ENCODE measurements around the gene WDR1. TPM values are rescaled to one million over a fixed set of nuclear protein-coding genes. Genes with fewer than 3 reads are reported as not detected.
A peak's percentile ranks its signal among the peaks of the same experiment; 100 is the strongest.

The WDR1 gene
- total and polyA plus RNA-seq, 11 donors: 76.1 to 299 (median 185) TPM

DNA sequence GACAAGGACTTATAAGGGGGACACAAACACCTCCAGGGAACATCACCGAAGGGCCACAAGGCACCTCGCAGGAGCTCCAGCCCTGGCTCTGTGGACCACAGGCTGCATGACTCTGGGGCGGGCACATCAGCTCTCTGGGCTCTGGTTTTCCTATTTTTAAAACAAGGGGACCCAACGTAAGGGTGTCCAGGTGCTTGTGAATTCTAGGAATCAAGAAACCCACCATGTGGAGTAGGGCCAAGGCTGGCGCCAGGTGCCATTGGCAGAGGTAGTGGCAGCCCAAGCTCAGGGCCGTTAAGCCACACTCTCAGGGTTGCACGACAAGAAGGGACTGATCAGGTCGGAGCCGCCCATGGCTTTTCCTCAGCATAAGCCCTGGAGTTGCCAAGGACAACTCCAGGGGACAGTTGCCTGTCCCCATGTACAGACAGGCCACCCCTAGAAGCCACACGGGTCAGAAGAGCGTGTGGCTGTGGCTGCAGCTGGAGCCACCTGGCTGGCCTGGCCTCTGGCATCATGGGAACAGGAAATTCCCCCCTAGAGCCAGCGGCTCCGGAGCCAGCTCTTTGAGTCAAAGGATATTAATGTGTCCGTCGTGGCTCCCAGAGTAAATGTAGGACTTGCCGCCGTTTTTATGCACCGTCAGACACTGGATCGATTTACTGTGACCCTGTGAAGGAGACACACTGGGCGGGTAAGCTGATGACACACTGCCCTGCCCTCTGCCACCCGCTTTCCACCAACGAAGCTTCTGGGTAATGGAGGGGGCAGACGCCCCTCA lies 32.5 kb downstream of the WDR1 start:
- intact Hi-C loops (cut with DNase I): no loop called here
- Histone ChIP-seq H3K27ac (peak overlapping the region in 11 of 12 donors; percentile 4 to 82 (median 51)), H3K36me3 (peaks cover 3 to 100% (median 99%) of the 10 kb centered on the region in 9 donors), H3K9me3 (no peaks in the 10 kb centered on the region), H3K4me1 (peaks cover 0 to 59% (median 35%) of the 10 kb centered on the region in 12 donors), H3K27me3 (no peaks in the 10 kb centered on the region), H3K4me3 (no peak overlapping the region)
- no peak for TF ChIP-seq POLR2A (IDR thresholded peaks at IDR 0.05)
- TF ChIP-seq, protein P1, sequence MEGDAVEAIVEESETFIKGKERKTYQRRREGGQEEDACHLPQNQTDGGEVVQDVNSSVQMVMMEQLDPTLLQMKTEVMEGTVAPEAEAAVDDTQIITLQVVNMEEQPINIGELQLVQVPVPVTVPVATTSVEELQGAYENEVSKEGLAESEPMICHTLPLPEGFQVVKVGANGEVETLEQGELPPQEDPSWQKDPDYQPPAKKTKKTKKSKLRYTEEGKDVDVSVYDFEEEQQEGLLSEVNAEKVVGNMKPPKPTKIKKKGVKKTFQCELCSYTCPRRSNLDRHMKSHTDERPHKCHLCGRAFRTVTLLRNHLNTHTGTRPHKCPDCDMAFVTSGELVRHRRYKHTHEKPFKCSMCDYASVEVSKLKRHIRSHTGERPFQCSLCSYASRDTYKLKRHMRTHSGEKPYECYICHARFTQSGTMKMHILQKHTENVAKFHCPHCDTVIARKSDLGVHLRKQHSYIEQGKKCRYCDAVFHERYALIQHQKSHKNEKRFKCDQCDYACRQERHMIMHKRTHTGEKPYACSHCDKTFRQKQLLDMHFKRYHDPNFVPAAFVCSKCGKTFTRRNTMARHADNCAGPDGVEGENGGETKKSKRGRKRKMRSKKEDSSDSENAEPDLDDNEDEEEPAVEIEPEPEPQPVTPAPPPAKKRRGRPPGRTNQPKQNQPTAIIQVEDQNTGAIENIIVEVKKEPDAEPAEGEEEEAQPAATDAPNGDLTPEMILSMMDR (IDR thresholded peaks at IDR 0.05): no peak
- peak in 3 of 5 donors; percentile 28 to 68 (median 64) for DNase-seq
- peak in 3 of 4 donors; percentile 27 to 52 (median 28) for ATAC-seq
- WGBS, 4 donors: 59 to 73% (median 70%) methylated on average over 19 to 23 of the region's 23 CpGs

DNA sequence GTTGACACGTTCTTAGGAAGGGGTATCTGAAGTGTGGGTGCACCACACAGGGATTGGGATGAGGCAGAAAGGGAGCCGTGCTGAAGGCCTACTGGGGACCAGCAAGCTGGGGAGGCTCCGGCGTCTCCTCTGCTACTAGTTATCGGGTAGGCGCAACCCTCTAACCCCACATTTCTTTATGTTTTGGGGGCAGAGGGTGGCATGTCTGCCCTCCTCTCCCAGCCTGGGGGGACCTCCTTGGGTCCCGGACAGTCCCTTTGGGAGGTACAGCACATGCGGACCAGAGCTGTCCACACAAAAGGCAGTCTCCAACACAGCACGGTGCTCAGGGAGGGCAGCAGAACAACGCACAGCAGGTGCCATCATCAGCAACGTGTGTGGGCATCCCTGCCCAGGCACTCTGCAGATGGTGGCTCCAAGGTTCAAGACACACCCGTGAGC lies 33.2 kb downstream of the WDR1 start:
- TF ChIP-seq, protein P1 (IDR thresholded peaks at IDR 0.05): no peak
- H3K4me1 ChIP-seq: peaks cover 0 to 60% (median 38%) of the 10 kb centered on the region in 12 donors
- ATAC-seq (no peak), DNase-seq (peak in 2 of 5 donors; percentile 16 to 26)
- 86 to 95% (median 91%) methylated on average over 6 to 12 of the region's 12 CpGs for WGBS, 4 donors
- peaks cover 3 to 100% (median 99%) of the 10 kb centered on the region in 9 donors for H3K36me3 ChIP-seq
- H3K4me3 ChIP-seq: no peak overlapping the region
- H3K27ac ChIP-seq: peak overlapping the region in 1 of 12 donors; percentile 72
- intact Hi-C loops (cut with DNase I): no loop called here
- H3K9me3 ChIP-seq: no peaks in the 10 kb centered on the region
- H3K27me3 ChIP-seq: no peaks in the 10 kb centered on the region

DNA sequence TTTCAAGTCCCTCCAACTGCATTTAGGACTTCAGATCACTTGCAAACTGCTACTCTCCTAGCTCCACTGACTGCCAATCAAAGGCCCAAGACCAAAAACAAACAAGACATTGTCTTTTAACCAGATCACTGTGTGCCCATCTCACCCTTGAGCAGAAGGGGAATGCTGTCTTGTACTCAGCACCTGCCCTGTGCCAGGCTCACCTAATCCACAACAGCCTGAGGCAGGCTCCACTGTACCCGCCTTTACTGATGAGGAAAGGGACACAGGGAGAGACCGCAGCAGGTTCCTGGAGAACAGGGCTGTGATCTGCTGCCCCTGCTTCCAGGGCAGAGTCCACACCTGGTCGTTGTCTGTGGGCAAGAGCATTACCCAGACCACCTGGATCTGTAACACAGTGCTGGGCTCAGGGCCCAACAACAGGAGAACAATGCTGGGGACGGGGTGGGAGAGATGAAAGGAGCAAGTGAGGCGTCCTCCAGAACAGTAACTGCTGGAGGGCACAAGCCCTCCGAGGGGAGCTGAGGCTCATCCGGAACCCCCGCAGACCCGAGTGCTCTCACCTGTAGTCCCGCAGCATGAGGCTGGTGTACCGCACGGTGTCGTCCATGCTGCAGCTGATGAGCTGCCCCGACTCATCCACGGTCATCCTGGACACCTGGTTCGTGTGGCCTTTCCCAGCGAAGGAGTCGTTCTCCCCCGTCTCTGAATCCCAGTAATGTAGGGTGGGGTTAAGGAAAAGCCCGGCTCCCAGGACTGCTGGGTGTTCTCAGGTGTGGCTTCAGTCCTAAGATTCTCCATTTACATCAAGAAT lies 33.9 kb downstream of the WDR1 start:
- no peak for ATAC-seq
- intact Hi-C loops (cut with DNase I): no loop called here
- H3K4me3 ChIP-seq: no peak overlapping the region
- TF ChIP-seq POLR2A (IDR thresholded peaks at IDR 0.05): no peak
- TF ChIP-seq, protein P1 (IDR thresholded peaks at IDR 0.05): no peak
- peak in 2 of 5 donors; percentile 17 to 27 for DNase-seq
- peaks cover 0 to 67% (median 44%) of the 10 kb centered on the region in 12 donors for H3K4me1 ChIP-seq
- H3K27ac ChIP-seq: no peak overlapping the region
- H3K36me3 ChIP-seq: peaks cover 3 to 100% (median 99%) of the 10 kb centered on the region in 9 donors
- no peaks in the 10 kb centered on the region for H3K9me3 ChIP-seq
- H3K27me3 ChIP-seq: no peaks in the 10 kb centered on the region
- WGBS, 4 donors: 89 to 97% (median 94%) methylated on average over 19 to 20 of the region's 20 CpGs

DNA sequence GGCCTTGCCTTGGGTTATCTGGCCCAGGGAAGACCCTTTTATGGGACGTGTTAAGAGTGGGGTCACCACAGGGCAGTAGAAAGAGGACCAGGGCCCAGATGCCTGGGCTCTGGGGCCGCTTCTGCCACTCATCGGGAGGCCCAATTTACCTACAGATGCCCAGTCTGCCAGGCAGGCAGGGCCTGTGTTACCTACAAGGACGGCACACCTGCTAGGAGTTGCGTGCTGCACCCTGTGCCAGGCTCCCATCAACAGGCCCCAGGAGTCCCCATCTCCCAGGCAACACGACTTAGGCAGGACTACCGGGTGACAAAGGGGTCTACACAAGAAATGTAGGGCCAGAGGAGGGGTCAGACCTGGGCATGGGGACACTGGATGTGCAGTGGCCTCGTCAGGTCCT lies 34.6 kb downstream of the WDR1 start:
- H3K9me3 ChIP-seq: no peaks in the 10 kb centered on the region
- no peaks in the 10 kb centered on the region for H3K27me3 ChIP-seq
- peaks cover 3 to 100% (median 99%) of the 10 kb centered on the region in 9 donors for H3K36me3 ChIP-seq
- no peak for TF ChIP-seq POLR2A (IDR thresholded peaks at IDR 0.05)
- TF ChIP-seq, protein P1 (IDR thresholded peaks at IDR 0.05): no peak
- no peak for ATAC-seq
- peak in 3 of 5 donors; percentile 4 to 36 (median 14) for DNase-seq
- WGBS, 4 donors: 84 to 95% (median 90%) methylated on average over 4 to 8 of the region's 8 CpGs
- intact Hi-C loops (cut with DNase I): no loop called here
- no peak overlapping the region for H3K4me3 ChIP-seq
- H3K27ac ChIP-seq: no peak overlapping the region
- H3K4me1 ChIP-seq: peaks cover 0 to 68% (median 45%) of the 10 kb centered on the region in 12 donors
